SK-N-SH (cell line): Measurements from ENCODE around the gene TASOR2. TPM values are rescaled to one million over a fixed set of nuclear protein-coding genes. Genes with fewer than 3 reads are reported as not detected.

Experiments used
- CTCF ChIA-PET: fragments of 300-600, 350-600 bp; formaldehyde crosslinking; extraction: SDS; loops from one replicate; lab custom pipeline; 2021; lab: Yijun Ruan, JAX
- POLR2A ChIA-PET: fragments of 350-600 bp; sonication (Branson Sonifier 250); formaldehyde crosslinking; extraction: SDS; loops from one replicate; lab custom pipeline; 2020; ENCODE audit warnings: antibody characterized with exemption, inconsistent platforms; lab: Yijun Ruan, JAX
- DNase-seq: peaks from one replicate; pipeline ENCODE4 v3.0.0; 2012
- H2AFZ ChIP-seq: fragments of 200-600 bp; sonication (generic); 2 replicates; pipeline ENCODE4 v1.8.1; 2016; ENCODE audit warnings: antibody characterized with exemption, mild to moderate bottlenecking, low read depth
- H3F3A ChIP-seq: fragments of 200-600 bp; sonication (generic); replicated peaks from 2 replicates; pipeline ENCODE3; 2016; ENCODE audit warnings: antibody characterized with exemption, mild to moderate bottlenecking; ENCODE audit not compliant: insufficient read depth
- H3K27ac ChIP-seq, 2 experiments: fragments of 200-500 bp in 1 of 2; fragments of 200-600 bp in 1 of 2; sonication (Bioruptor generic) in 1 of 2; sonication (generic), shearing (Covaris generic) in 1 of 2; 2 replicates each; pipeline versions ENCODE4 v1.5.1 to v1.6.1; 2014 to 2016; ENCODE audit warnings: low read depth in 2 of 2, inconsistent platforms in 1 of 2, low read length in 1 of 2, mild to moderate bottlenecking in 1 of 2, mixed read lengths in 1 of 2
- H3K27me3 ChIP-seq: fragments of 200-600 bp; sonication (generic), shearing (Covaris generic); 2 replicates; pipeline ENCODE4 v1.6.1; 2016; ENCODE audit warnings: mixed run types; ENCODE audit not compliant: insufficient read depth
- H3K36me3 ChIP-seq, 2 experiments: fragments of 200-500 bp in 1 of 2; fragments of 200-600 bp in 1 of 2; sonication (Bioruptor generic) in 1 of 2; sonication (generic) in 1 of 2; replicated peaks in 1 of 2; 2 replicates each; pipeline versions ENCODE3 to v1.5.1; 2014 to 2016; ENCODE audit warnings: low read length in 1 of 2, mild to moderate bottlenecking in 1 of 2; ENCODE audit not compliant: insufficient read depth in 2 of 2, control insufficient read depth in 1 of 2
- H3K4me1 ChIP-seq, 2 experiments: fragments of 200-500 bp in 1 of 2; fragments of 200-600 bp in 1 of 2; sonication (Bioruptor generic) in 1 of 2; sonication (generic), shearing (Covaris generic) in 1 of 2; 2 replicates each; pipeline versions ENCODE4 v1.5.1 to v1.6.1; 2014 to 2016; ENCODE audit warnings: low read depth in 1 of 2, low read length in 1 of 2, mixed run types in 1 of 2; ENCODE audit not compliant: insufficient read depth in 2 of 2, control insufficient read depth in 1 of 2
- H3K4me2 ChIP-seq: fragments of 200-600 bp; sonication (generic), shearing (Covaris generic); 2 replicates; pipeline ENCODE4 v1.6.1; 2017; ENCODE audit warnings: mixed run types
- H3K4me3 ChIP-seq, 2 experiments: fragments of 200-500 bp in 1 of 2; fragments of 200-600 bp in 1 of 2; sonication (Bioruptor generic) in 1 of 2; sonication (generic), shearing (Covaris generic) in 1 of 2; 2 replicates each; pipeline versions ENCODE4 v1.5.1 to v1.8.1; 2014 to 2016; ENCODE audit warnings: low read depth in 2 of 2, inconsistent platforms in 1 of 2, low read length in 1 of 2, mild to moderate bottlenecking in 1 of 2, mixed read lengths in 1 of 2, moderate library complexity in 1 of 2
- H3K79me2 ChIP-seq: fragments of 200-600 bp; sonication (generic); 2 replicates; pipeline ENCODE4 v1.8.1; 2017; ENCODE audit warnings: mild to moderate bottlenecking; ENCODE audit not compliant: insufficient read depth
- H3K9ac ChIP-seq: fragments of 200-600 bp; sonication (generic); 2 replicates; pipeline ENCODE4 v1.6.1; 2017; ENCODE audit warnings: mixed run types
- H3K9me2 ChIP-seq: fragments of 200-600 bp; sonication (generic); 2 replicates; pipeline ENCODE4 v1.6.1; 2017; ENCODE audit warnings: mixed run types
- H3K9me3 ChIP-seq: fragments of 200-600 bp; sonication (generic); 2 replicates; pipeline ENCODE4 v1.6.1; 2017; ENCODE audit warnings: mixed run types, mild to moderate bottlenecking, moderate library complexity
- H4K20me1 ChIP-seq: fragments of 200-600 bp; sonication (generic); 2 replicates; pipeline ENCODE4 v1.6.1; 2017; ENCODE audit warnings: mild to moderate bottlenecking, mixed run types; ENCODE audit not compliant: insufficient read depth
- CHD2 ChIP-seq: fragments of 150-350 bp; IDR thresholded peaks from 2 replicates; pipeline ENCODE4 v1.6.1; 2018; ENCODE audit warnings: low read length; ENCODE audit not compliant: partially characterized antibody
- EP300 ChIP-seq, 2 experiments: IDR thresholded peaks; 2 replicates each; pipeline versions ENCODE4 v1.4.0 to v1.6.1; 2012; ENCODE audit warnings: borderline replicate concordance in 1 of 2, low read depth in 1 of 2, low read length in 1 of 2
- FOSL2 ChIP-seq: IDR thresholded peaks from 2 replicates; pipeline ENCODE4 v1.4.0; 2012; ENCODE audit warnings: low read depth, mild to moderate bottlenecking, moderate library complexity, borderline replicate concordance
- FOXJ3 ChIP-seq: sonication (generic); formaldehyde crosslinking; IDR thresholded peaks from 2 replicates; pipeline ENCODE4 v1.5.1; 2020; ENCODE audit warnings: mild to moderate bottlenecking, missing genetic modification reagents
- GATA2 ChIP-seq: sonication (generic); formaldehyde crosslinking; IDR thresholded peaks from 2 replicates; pipeline ENCODE4 v1.5.0; 2020; ENCODE audit warnings: mild to moderate bottlenecking, missing genetic modification reagents
- MXI1 ChIP-seq: IDR thresholded peaks from 2 replicates; pipeline ENCODE4 v1.6.1; 2012; ENCODE audit warnings: mild to moderate bottlenecking, low read depth, low read length, improper control_type of control experiment
- NFIC ChIP-seq: IDR thresholded peaks from 2 replicates; pipeline ENCODE4 v1.4.0; 2012; ENCODE audit warnings: borderline replicate concordance
- NRF1 ChIP-seq: IDR thresholded peaks from 2 replicates; pipeline ENCODE4 v1.6.1; 2012; ENCODE audit warnings: low read depth, mild to moderate bottlenecking, low read length
- POLR2AphosphoS5 ChIP-seq: IDR thresholded peaks from 2 replicates; pipeline ENCODE4 v1.6.1; 2012; ENCODE audit warnings: low read depth, low read length
- RAD21 ChIP-seq: IDR thresholded peaks from 2 replicates; pipeline ENCODE4 v1.6.1; 2012; ENCODE audit warnings: mild to moderate bottlenecking, low read length
- RCOR1 ChIP-seq: fragments of 150-350 bp; IDR thresholded peaks from 2 replicates; pipeline ENCODE4 v1.6.1; 2017; ENCODE audit warnings: antibody characterized with exemption, low read length
- RXRA ChIP-seq: IDR thresholded peaks from 2 replicates; pipeline ENCODE4 v1.4.0; 2012; ENCODE audit warnings: low read depth, mild to moderate bottlenecking, borderline replicate concordance
- SIN3A ChIP-seq: IDR thresholded peaks from 2 replicates; pipeline ENCODE4 v1.6.1; 2012; ENCODE audit warnings: low read depth, mild to moderate bottlenecking, low read length, moderate library complexity, borderline replicate concordance
- TEAD4 ChIP-seq: IDR thresholded peaks from 2 replicates; pipeline ENCODE4 v1.4.0; 2012; ENCODE audit warnings: mild to moderate bottlenecking, borderline replicate concordance; ENCODE audit not compliant: insufficient read depth
- polyA plus RNA-seq, 3 experiments: library from polyadenylated mRNA; depleted of rRNA; stranded (reverse); fragments of >200 nt; gene quantifications; 2 replicates each; pipeline ENCODE4 v1.2.3, GENCODE V29; 2012
- TF ChIP-seq, protein P1 (sequence below): IDR thresholded peaks from 2 replicates; pipeline ENCODE4 v1.6.1; 2012; ENCODE audit warnings: mild to moderate bottlenecking, low read depth, low read length, moderate library complexity
- TF ChIP-seq, protein P2 (sequence below): IDR thresholded peaks from 2 replicates; pipeline ENCODE4 v1.4.0; 2012; ENCODE audit warnings: low read depth, borderline replicate concordance
- TF ChIP-seq, protein P3 (sequence below): IDR thresholded peaks from 2 replicates; pipeline ENCODE4; 2012
- TF ChIP-seq, protein P4 (sequence below): IDR thresholded peaks from 2 replicates; pipeline ENCODE4 v1.4.0; 2012; ENCODE audit warnings: low read depth, borderline replicate concordance
- TF ChIP-seq, protein P5 (sequence below): IDR thresholded peaks from 2 replicates; pipeline ENCODE4 v1.4.0; 2012; ENCODE audit warnings: low read depth

Gene TASOR2
- polyA plus RNA-seq, 1 of the 3 experiments (the other 2 are of a cell fraction): 21.2 TPM

DNA sequence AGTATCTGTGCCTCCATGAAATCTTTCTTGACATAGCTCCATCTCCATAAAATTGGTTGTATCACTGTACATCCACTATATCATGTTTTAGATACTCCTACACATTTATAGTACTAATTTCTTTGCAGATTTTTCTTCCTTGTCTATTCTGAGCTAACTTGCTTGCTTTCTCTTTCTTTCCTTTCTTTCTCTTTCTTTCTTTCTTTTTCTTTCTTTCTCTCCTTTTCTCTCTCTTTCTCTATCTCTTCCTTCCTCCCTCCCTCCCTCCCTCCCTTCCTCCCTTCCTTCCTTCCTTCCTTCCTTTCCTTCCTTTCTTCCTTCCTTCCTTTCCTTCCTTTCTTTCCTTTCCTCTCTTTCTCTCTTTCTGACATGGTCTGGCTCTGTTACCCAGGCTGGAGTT lies 23.7 kb downstream of the TASOR2 start:
- Histone ChIP-seq H3F3A (no peaks in the 10 kb centered on the region), H3K36me3 (no peaks in the 10 kb centered on the region), H3K4me2 (no peak overlapping the region), H3K4me3 (no peak overlapping the region), H4K20me1 (peaks cover 8% of the 10 kb centered on the region; the same call in 1 of the 2 replicates), H3K9me2 (no peaks in the 10 kb centered on the region), H3K4me1 (peaks cover 0 to 6% of the 10 kb centered on the region in 2 experiments; a peak in 2 of 4 replicates), H3K27me3 (no peaks in the 10 kb centered on the region), H3K79me2 (peaks cover 93% of the 10 kb centered on the region), H3K27ac (no peak overlapping the region), H2AFZ (no peak overlapping the region), H3K9me3 (no peaks in the 10 kb centered on the region), H3K9ac (no peak overlapping the region)
- ChIA-PET POLR2A (no interaction called here), CTCF (no interaction called here)
- DNase-seq: no peak
- TF ChIP-seq, protein P1, sequence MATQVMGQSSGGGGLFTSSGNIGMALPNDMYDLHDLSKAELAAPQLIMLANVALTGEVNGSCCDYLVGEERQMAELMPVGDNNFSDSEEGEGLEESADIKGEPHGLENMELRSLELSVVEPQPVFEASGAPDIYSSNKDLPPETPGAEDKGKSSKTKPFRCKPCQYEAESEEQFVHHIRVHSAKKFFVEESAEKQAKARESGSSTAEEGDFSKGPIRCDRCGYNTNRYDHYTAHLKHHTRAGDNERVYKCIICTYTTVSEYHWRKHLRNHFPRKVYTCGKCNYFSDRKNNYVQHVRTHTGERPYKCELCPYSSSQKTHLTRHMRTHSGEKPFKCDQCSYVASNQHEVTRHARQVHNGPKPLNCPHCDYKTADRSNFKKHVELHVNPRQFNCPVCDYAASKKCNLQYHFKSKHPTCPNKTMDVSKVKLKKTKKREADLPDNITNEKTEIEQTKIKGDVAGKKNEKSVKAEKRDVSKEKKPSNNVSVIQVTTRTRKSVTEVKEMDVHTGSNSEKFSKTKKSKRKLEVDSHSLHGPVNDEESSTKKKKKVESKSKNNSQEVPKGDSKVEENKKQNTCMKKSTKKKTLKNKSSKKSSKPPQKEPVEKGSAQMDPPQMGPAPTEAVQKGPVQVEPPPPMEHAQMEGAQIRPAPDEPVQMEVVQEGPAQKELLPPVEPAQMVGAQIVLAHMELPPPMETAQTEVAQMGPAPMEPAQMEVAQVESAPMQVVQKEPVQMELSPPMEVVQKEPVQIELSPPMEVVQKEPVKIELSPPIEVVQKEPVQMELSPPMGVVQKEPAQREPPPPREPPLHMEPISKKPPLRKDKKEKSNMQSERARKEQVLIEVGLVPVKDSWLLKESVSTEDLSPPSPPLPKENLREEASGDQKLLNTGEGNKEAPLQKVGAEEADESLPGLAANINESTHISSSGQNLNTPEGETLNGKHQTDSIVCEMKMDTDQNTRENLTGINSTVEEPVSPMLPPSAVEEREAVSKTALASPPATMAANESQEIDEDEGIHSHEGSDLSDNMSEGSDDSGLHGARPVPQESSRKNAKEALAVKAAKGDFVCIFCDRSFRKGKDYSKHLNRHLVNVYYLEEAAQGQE: no peak
- no peak for TF ChIP-seq EP300 (IDR thresholded peaks at IDR 0.05; ENCODE audit: borderline replicate concordance in 1 of 2, low read depth in 1 of 2, low read length in 1 of 2)
- TF ChIP-seq, protein P2, sequence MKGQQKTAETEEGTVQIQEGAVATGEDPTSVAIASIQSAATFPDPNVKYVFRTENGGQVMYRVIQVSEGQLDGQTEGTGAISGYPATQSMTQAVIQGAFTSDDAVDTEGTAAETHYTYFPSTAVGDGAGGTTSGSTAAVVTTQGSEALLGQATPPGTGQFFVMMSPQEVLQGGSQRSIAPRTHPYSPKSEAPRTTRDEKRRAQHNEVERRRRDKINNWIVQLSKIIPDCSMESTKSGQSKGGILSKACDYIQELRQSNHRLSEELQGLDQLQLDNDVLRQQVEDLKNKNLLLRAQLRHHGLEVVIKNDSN: no peak
- TF ChIP-seq TEAD4: no peak
- no peak for TF ChIP-seq RXRA
- no peak for TF ChIP-seq RCOR1
- no peak for TF ChIP-seq GATA2 (CRISPR knock-in tag)
- no peak for TF ChIP-seq NRF1
- TF ChIP-seq MXI1: no peak
- TF ChIP-seq NFIC: no peak
- no peak for TF ChIP-seq POLR2AphosphoS5
- no peak for TF ChIP-seq FOXJ3 (CRISPR knock-in tag)
- TF ChIP-seq CHD2: no peak
- TF ChIP-seq RAD21: no peak
- TF ChIP-seq FOSL2: no peak
- TF ChIP-seq, protein P3, sequence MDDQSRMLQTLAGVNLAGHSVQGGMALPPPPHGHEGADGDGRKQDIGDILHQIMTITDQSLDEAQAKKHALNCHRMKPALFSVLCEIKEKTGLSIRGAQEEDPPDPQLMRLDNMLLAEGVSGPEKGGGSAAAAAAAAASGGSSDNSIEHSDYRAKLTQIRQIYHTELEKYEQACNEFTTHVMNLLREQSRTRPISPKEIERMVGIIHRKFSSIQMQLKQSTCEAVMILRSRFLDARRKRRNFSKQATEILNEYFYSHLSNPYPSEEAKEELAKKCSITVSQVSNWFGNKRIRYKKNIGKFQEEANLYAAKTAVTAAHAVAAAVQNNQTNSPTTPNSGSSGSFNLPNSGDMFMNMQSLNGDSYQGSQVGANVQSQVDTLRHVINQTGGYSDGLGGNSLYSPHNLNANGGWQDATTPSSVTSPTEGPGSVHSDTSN: no peak
- TF ChIP-seq, protein P4, sequence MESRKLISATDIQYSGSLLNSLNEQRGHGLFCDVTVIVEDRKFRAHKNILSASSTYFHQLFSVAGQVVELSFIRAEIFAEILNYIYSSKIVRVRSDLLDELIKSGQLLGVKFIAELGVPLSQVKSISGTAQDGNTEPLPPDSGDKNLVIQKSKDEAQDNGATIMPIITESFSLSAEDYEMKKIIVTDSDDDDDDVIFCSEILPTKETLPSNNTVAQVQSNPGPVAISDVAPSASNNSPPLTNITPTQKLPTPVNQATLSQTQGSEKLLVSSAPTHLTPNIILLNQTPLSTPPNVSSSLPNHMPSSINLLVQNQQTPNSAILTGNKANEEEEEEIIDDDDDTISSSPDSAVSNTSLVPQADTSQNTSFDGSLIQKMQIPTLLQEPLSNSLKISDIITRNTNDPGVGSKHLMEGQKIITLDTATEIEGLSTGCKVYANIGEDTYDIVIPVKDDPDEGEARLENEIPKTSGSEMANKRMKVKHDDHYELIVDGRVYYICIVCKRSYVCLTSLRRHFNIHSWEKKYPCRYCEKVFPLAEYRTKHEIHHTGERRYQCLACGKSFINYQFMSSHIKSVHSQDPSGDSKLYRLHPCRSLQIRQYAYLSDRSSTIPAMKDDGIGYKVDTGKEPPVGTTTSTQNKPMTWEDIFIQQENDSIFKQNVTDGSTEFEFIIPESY: no peak
- TF ChIP-seq SIN3A: no peak
- TF ChIP-seq, protein P5, sequence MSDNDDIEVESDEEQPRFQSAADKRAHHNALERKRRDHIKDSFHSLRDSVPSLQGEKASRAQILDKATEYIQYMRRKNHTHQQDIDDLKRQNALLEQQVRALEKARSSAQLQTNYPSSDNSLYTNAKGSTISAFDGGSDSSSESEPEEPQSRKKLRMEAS: no peak
- TF ChIP-seq, all 33 proteins: peak for 0
